ENCODE data around the gene KLK4. TPM values are rescaled to one million over a fixed set of nuclear protein-coding genes. Genes with fewer than 3 reads are reported as not detected.

The KLK4 gene
- total RNA-seq, 1 experiment from 2014 or later: 0.84 TPM

DNA sequence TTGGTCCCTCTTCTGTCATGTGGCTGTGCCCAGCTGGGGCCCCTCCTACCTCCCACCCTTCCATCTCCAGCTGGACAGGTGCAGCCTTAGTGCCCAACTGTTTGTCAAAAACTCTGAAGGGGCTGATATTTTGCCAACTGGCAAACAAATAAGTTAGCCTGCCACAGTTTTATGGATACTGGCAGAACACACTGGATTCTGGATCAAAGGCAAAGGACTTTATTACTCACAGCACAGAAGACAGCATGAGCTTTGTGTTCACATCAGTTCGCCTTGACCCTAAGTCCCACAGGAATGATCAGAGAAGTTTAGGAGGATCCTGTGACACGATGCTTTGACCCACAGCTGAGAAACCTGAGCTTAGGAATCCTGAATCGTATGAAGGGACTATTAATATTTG lies 21.6 kb downstream of the KLK4 start:
- no peak overlapping the region for H3K4me3 ChIP-seq (replicated peaks in 1 of 2; ENCODE audit: low read depth in 1 of 2, low read length in 2 of 2)
- H3K9me3 ChIP-seq (ENCODE audit: control insufficient read depth in 1 of 2, insufficient read depth in 1 of 2, low read depth in 1 of 2, low read length in 2 of 2): no peaks in the 10 kb centered on the region
- H2AFZ ChIP-seq (ENCODE audit: low read depth, low read length, poor library complexity, severe bottlenecking): no peak overlapping the region
- ATAC-seq (no peak), DNase-seq (ENCODE audit: low read depth, low spot score) (no peak)
- H3K4me2 ChIP-seq (ENCODE audit: low read length): no peak overlapping the region
- intact Hi-C loops (cut with micrococcal nuclease): no loop called here
- no peaks in the 10 kb centered on the region; a peak in 1 of 4 replicates for H3K4me1 ChIP-seq (ENCODE audit: control insufficient read depth in 1 of 2, insufficient read depth in 2 of 2, low read length in 2 of 2)
- POLR2A ChIA-PET: no interaction called here
- TF ChIP-seq EZH2phosphoT487 (IDR thresholded peaks at IDR 0.05; ENCODE audit: borderline replicate concordance): no peak
- TF ChIP-seq RAD21 (IDR thresholded peaks at IDR 0.05; ENCODE audit: low read depth): no peak
- TF ChIP-seq EZH2 (IDR thresholded peaks at IDR 0.05): no peak
- CTCF ChIA-PET: no interaction called here
- no peaks in the 10 kb centered on the region for H3K9me2 ChIP-seq (ENCODE audit: insufficient read depth)
- no peaks in the 10 kb centered on the region for H4K20me1 ChIP-seq (ENCODE audit: insufficient read depth)
- no TSS peak for BruUV-seq (replicated peaks)
- H3K27me3 ChIP-seq (ENCODE audit: insufficient read depth, low read length): peaks cover 19% of the 10 kb centered on the region; the same call in 1 of the 2 replicates
- no peak overlapping the region for H3K9ac ChIP-seq (ENCODE audit: low read length)
- no peaks in the 10 kb centered on the region for H3K36me3 ChIP-seq (ENCODE audit: control insufficient read depth in 1 of 2, insufficient read depth in 2 of 2, low read length in 2 of 2)
- RAD21 ChIA-PET (ENCODE audit: low non-redundant PET in 1 of 2, low total read pairs in 2 of 2, uncharacterized antibody in 2 of 2, unreplicated experiment in 2 of 2): no interaction called here
- no peak overlapping the region for H3K27ac ChIP-seq (ENCODE audit: low read depth, low read length)
- no peaks in the 10 kb centered on the region for H3K79me2 ChIP-seq (ENCODE audit: insufficient read depth, low read length)

DNA sequence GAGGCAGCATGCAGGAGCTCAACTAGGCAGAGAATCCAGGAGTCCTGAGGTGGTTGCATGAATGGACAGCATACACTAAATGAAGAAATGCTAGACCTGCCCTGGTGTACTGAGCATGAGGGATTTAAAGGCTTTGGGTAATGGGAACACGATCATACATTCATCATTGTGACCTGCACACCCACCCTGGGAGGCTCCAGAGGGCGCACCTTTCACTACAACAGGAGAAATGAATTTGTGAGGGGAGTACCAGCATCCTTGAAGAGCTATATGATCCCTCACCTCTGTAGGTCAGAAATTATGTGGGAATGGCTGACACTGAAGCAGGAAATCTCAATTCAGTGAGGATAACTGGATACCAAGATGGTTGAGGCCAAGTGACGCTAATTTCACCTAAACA lies 29.0 kb downstream of the KLK4 start:
- Histone ChIP-seq H3K9me2 (ENCODE audit: insufficient read depth) (no peaks in the 10 kb centered on the region), H3K27ac (ENCODE audit: low read depth, low read length) (no peak overlapping the region), H3K79me2 (ENCODE audit: insufficient read depth, low read length) (no peaks in the 10 kb centered on the region), H3K27me3 (ENCODE audit: insufficient read depth, low read length) (peaks cover 22% of the 10 kb centered on the region; the same call in 1 of the 2 replicates), H3K9me3 (ENCODE audit: control insufficient read depth in 1 of 2, insufficient read depth in 1 of 2, low read depth in 1 of 2, low read length in 2 of 2) (no peaks in the 10 kb centered on the region), H3K9ac (ENCODE audit: low read length) (no peak overlapping the region), H3K36me3 (ENCODE audit: control insufficient read depth in 1 of 2, insufficient read depth in 2 of 2, low read length in 2 of 2) (no peaks in the 10 kb centered on the region), H2AFZ (ENCODE audit: low read depth, low read length, poor library complexity, severe bottlenecking) (no peak overlapping the region), H3K4me2 (ENCODE audit: low read length) (no peak overlapping the region), H3K4me3 (replicated peaks in 1 of 2; ENCODE audit: low read depth in 1 of 2, low read length in 2 of 2) (no peak overlapping the region), H3K4me1 (ENCODE audit: control insufficient read depth in 1 of 2, insufficient read depth in 2 of 2, low read length in 2 of 2) (no peaks in the 10 kb centered on the region; a peak in 1 of 4 replicates), H4K20me1 (ENCODE audit: insufficient read depth) (no peaks in the 10 kb centered on the region)
- DNase-seq (ENCODE audit: low read depth, low spot score) (no peak), ATAC-seq (peak; percentile 81)
- ChIA-PET POLR2A (interaction anchor here (1.0 kb wide), 1 partner anchor 43 kb away, joined by 3 read pairs; no protein-coding TSS in a partner anchor), RAD21 (ENCODE audit: low non-redundant PET in 1 of 2, low total read pairs in 2 of 2, uncharacterized antibody in 2 of 2, unreplicated experiment in 2 of 2) (interaction anchor here in 1 of 2 experiments (0.9 kb wide), 1 partner anchor 40 kb away, joined by 4 read pairs; no protein-coding TSS in a partner anchor), CTCF (no interaction called here)
- BruUV-seq (replicated peaks): no TSS peak
- intact Hi-C loops (cut with micrococcal nuclease): no loop called here
- TF ChIP-seq SIN3A (IDR thresholded peaks at IDR 0.05; ENCODE audit: low read depth): no peak
- TF ChIP-seq, protein P1, sequence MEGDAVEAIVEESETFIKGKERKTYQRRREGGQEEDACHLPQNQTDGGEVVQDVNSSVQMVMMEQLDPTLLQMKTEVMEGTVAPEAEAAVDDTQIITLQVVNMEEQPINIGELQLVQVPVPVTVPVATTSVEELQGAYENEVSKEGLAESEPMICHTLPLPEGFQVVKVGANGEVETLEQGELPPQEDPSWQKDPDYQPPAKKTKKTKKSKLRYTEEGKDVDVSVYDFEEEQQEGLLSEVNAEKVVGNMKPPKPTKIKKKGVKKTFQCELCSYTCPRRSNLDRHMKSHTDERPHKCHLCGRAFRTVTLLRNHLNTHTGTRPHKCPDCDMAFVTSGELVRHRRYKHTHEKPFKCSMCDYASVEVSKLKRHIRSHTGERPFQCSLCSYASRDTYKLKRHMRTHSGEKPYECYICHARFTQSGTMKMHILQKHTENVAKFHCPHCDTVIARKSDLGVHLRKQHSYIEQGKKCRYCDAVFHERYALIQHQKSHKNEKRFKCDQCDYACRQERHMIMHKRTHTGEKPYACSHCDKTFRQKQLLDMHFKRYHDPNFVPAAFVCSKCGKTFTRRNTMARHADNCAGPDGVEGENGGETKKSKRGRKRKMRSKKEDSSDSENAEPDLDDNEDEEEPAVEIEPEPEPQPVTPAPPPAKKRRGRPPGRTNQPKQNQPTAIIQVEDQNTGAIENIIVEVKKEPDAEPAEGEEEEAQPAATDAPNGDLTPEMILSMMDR (IDR thresholded peaks at IDR 0.05 in 2 of 3, conservative IDR thresholded peaks at IDR 0.05 in 1 of 3; ENCODE audit: borderline replicate concordance in 1 of 3, insufficient read depth in 1 of 3, low read depth in 2 of 3, low read length in 2 of 3): peak; percentile 19 to 42 (median 39); a peak in 3 of 6 replicates
- no peak for TF ChIP-seq POLR2A (IDR thresholded peaks at IDR 0.05; ENCODE audit: borderline replicate concordance, extremely low read depth, insufficient read depth, insufficient read length)
- peak; percentile 29; the same call in 1 of the 2 replicates for TF ChIP-seq RAD21 (IDR thresholded peaks at IDR 0.05; ENCODE audit: low read depth)
